SK-N-SH (cell line): ENCODE data around the gene TCEA3. TPM values are rescaled to one million over a fixed set of nuclear protein-coding genes. Genes with fewer than 3 reads are reported as not detected.
A peak's percentile ranks its signal among the peaks of the same experiment; 100 is the strongest.

ENCODE experiments used
- CTCF ChIA-PET: fragments of 300-600, 350-600 bp; formaldehyde crosslinking; extraction: SDS; loops from one replicate; lab custom pipeline; 2021; lab: Yijun Ruan, JAX
- POLR2A ChIA-PET: fragments of 350-600 bp; sonication (Branson Sonifier 250); formaldehyde crosslinking; extraction: SDS; loops from one replicate; lab custom pipeline; 2020; ENCODE audit warnings: antibody characterized with exemption, inconsistent platforms; lab: Yijun Ruan, JAX
- DNase-seq: peaks from one replicate; pipeline ENCODE4 v3.0.0; 2012
- H2AFZ ChIP-seq: fragments of 200-600 bp; sonication (generic); 2 replicates; pipeline ENCODE4 v1.8.1; 2016; ENCODE audit warnings: antibody characterized with exemption, mild to moderate bottlenecking, low read depth
- H3F3A ChIP-seq: fragments of 200-600 bp; sonication (generic); replicated peaks from 2 replicates; pipeline ENCODE3; 2016; ENCODE audit warnings: antibody characterized with exemption, mild to moderate bottlenecking; ENCODE audit not compliant: insufficient read depth
- H3K27ac ChIP-seq, 2 experiments: fragments of 200-500 bp in 1 of 2; fragments of 200-600 bp in 1 of 2; sonication (Bioruptor generic) in 1 of 2; sonication (generic), shearing (Covaris generic) in 1 of 2; 2 replicates each; pipeline versions ENCODE4 v1.5.1 to v1.6.1; 2014 to 2016; ENCODE audit warnings: low read depth in 2 of 2, inconsistent platforms in 1 of 2, low read length in 1 of 2, mild to moderate bottlenecking in 1 of 2, mixed read lengths in 1 of 2
- H3K27me3 ChIP-seq: fragments of 200-600 bp; sonication (generic), shearing (Covaris generic); 2 replicates; pipeline ENCODE4 v1.6.1; 2016; ENCODE audit warnings: mixed run types; ENCODE audit not compliant: insufficient read depth
- H3K36me3 ChIP-seq, 2 experiments: fragments of 200-500 bp in 1 of 2; fragments of 200-600 bp in 1 of 2; sonication (Bioruptor generic) in 1 of 2; sonication (generic) in 1 of 2; replicated peaks in 1 of 2; 2 replicates each; pipeline versions ENCODE3 to v1.5.1; 2014 to 2016; ENCODE audit warnings: low read length in 1 of 2, mild to moderate bottlenecking in 1 of 2; ENCODE audit not compliant: insufficient read depth in 2 of 2, control insufficient read depth in 1 of 2
- H3K4me1 ChIP-seq, 2 experiments: fragments of 200-500 bp in 1 of 2; fragments of 200-600 bp in 1 of 2; sonication (Bioruptor generic) in 1 of 2; sonication (generic), shearing (Covaris generic) in 1 of 2; 2 replicates each; pipeline versions ENCODE4 v1.5.1 to v1.6.1; 2014 to 2016; ENCODE audit warnings: low read depth in 1 of 2, low read length in 1 of 2, mixed run types in 1 of 2; ENCODE audit not compliant: insufficient read depth in 2 of 2, control insufficient read depth in 1 of 2
- H3K4me2 ChIP-seq: fragments of 200-600 bp; sonication (generic), shearing (Covaris generic); 2 replicates; pipeline ENCODE4 v1.6.1; 2017; ENCODE audit warnings: mixed run types
- H3K4me3 ChIP-seq, 2 experiments: fragments of 200-500 bp in 1 of 2; fragments of 200-600 bp in 1 of 2; sonication (Bioruptor generic) in 1 of 2; sonication (generic), shearing (Covaris generic) in 1 of 2; 2 replicates each; pipeline versions ENCODE4 v1.5.1 to v1.8.1; 2014 to 2016; ENCODE audit warnings: low read depth in 2 of 2, inconsistent platforms in 1 of 2, low read length in 1 of 2, mild to moderate bottlenecking in 1 of 2, mixed read lengths in 1 of 2, moderate library complexity in 1 of 2
- H3K79me2 ChIP-seq: fragments of 200-600 bp; sonication (generic); 2 replicates; pipeline ENCODE4 v1.8.1; 2017; ENCODE audit warnings: mild to moderate bottlenecking; ENCODE audit not compliant: insufficient read depth
- H3K9ac ChIP-seq: fragments of 200-600 bp; sonication (generic); 2 replicates; pipeline ENCODE4 v1.6.1; 2017; ENCODE audit warnings: mixed run types
- H3K9me2 ChIP-seq: fragments of 200-600 bp; sonication (generic); 2 replicates; pipeline ENCODE4 v1.6.1; 2017; ENCODE audit warnings: mixed run types
- H3K9me3 ChIP-seq: fragments of 200-600 bp; sonication (generic); 2 replicates; pipeline ENCODE4 v1.6.1; 2017; ENCODE audit warnings: mixed run types, mild to moderate bottlenecking, moderate library complexity
- H4K20me1 ChIP-seq: fragments of 200-600 bp; sonication (generic); 2 replicates; pipeline ENCODE4 v1.6.1; 2017; ENCODE audit warnings: mild to moderate bottlenecking, mixed run types; ENCODE audit not compliant: insufficient read depth
- CTCF ChIP-seq: fragments of 200-600 bp; sonication (generic); IDR thresholded peaks from 2 replicates; pipeline ENCODE4 v1.6.1; 2017; ENCODE audit warnings: antibody characterized with exemption, mild to moderate bottlenecking, moderate library complexity
- EP300 ChIP-seq, 2 experiments: IDR thresholded peaks; 2 replicates each; pipeline versions ENCODE4 v1.4.0 to v1.6.1; 2012; ENCODE audit warnings: borderline replicate concordance in 1 of 2, low read depth in 1 of 2, low read length in 1 of 2
- EZH2phosphoT487 ChIP-seq: fragments of 200-600 bp; sonication (generic); IDR thresholded peaks from 2 replicates; pipeline ENCODE4 v1.6.1; 2017; ENCODE audit warnings: low read depth, mixed run types, mild to moderate bottlenecking, antibody characterized with exemption, moderate library complexity, borderline replicate concordance
- FOSL2 ChIP-seq: IDR thresholded peaks from 2 replicates; pipeline ENCODE4 v1.4.0; 2012; ENCODE audit warnings: low read depth, mild to moderate bottlenecking, moderate library complexity, borderline replicate concordance
- FOXJ3 ChIP-seq: sonication (generic); formaldehyde crosslinking; IDR thresholded peaks from 2 replicates; pipeline ENCODE4 v1.5.1; 2020; ENCODE audit warnings: mild to moderate bottlenecking, missing genetic modification reagents
- FOXM1 ChIP-seq: IDR thresholded peaks from 2 replicates; pipeline ENCODE4 v1.4.0; 2012; ENCODE audit warnings: low read depth, mild to moderate bottlenecking
- GABPA ChIP-seq: IDR thresholded peaks from 2 replicates; pipeline ENCODE4 v1.4.0; 2012; ENCODE audit warnings: low read depth, mild to moderate bottlenecking
- JUND ChIP-seq: IDR thresholded peaks from 2 replicates; pipeline ENCODE4 v1.4.0; 2012
- REST ChIP-seq: IDR thresholded peaks from 2 replicates; pipeline ENCODE4 v1.6.1; 2012; ENCODE audit warnings: mild to moderate bottlenecking, low read depth, low read length, moderate library complexity
- RFX5 ChIP-seq: IDR thresholded peaks from 2 replicates; pipeline ENCODE4 v1.6.1; 2012; ENCODE audit warnings: mild to moderate bottlenecking, improper control_type of control experiment, low read length
- TAF1 ChIP-seq: IDR thresholded peaks from 2 replicates; pipeline ENCODE4 v1.6.1; 2012; ENCODE audit warnings: low read depth, mild to moderate bottlenecking, low read length, moderate library complexity, borderline replicate concordance
- TEAD4 ChIP-seq: IDR thresholded peaks from 2 replicates; pipeline ENCODE4 v1.4.0; 2012; ENCODE audit warnings: mild to moderate bottlenecking, borderline replicate concordance; ENCODE audit not compliant: insufficient read depth
- YY1 ChIP-seq: IDR thresholded peaks from 2 replicates; pipeline ENCODE4 v1.4.0; 2012; ENCODE audit warnings: low read depth, mild to moderate bottlenecking
- WGBS: methylation state at CpG from one replicate; pipeline ENCODE4 v1.1.6; 2017; ENCODE audit warnings: low lambda C conversion rate; 5-methylcytosine and 5-hydroxymethylcytosine counted together
- polyA plus RNA-seq, 3 experiments: library from polyadenylated mRNA; depleted of rRNA; stranded (reverse); fragments of >200 nt; gene quantifications; 2 replicates each; pipeline ENCODE4 v1.2.3, GENCODE V29; 2012
- TF ChIP-seq, protein P1 (sequence below): fragments of 150-350 bp; IDR thresholded peaks from 2 replicates; pipeline ENCODE4 v1.6.1; 2016; ENCODE audit warnings: mild to moderate bottlenecking, low read depth, low read length

Gene TCEA3
- polyA plus RNA-seq, 1 of the 3 experiments (the other 2 are of a cell fraction): 1.1 TPM

DNA sequence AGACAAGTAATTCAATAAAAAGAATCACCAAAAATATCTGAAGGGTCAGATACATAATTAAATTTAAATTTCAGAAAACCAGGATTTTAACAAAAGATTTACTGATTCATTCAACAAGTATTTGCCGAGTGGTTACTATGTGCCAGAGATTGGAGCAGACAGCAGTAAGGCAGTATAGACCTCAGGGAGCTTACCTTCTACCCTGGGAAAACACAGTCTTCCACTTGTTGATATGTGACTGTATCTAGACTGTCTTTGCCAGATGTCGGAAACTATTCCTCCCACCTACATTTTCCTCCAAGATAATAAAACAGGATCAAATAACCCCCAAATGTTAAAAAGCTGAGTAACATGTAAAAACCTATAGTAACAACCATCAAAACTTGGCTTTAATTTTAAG is 86.7 kb downstream of the TCEA3 start:
- 0 out of 4 replicates have a peak overlapping the region, but pooled peaks of 1 of the 2 experiments have one; percentile 4 for H3K27ac ChIP-seq
- H3K79me2 ChIP-seq: peaks cover 100% of the 10 kb centered on the region
- H4K20me1 ChIP-seq: peaks cover 85% of the 10 kb centered on the region
- no peak overlapping the region for H3K9ac ChIP-seq
- H3K36me3 ChIP-seq: peaks cover 49 to 74% of the 10 kb centered on the region in 2 experiments
- peaks cover 38% of the 10 kb centered on the region for H3F3A ChIP-seq
- ChIA-PET POLR2A (no interaction called here), CTCF (interaction anchor here (0.6 kb wide), 1 partner anchor 66 kb away, joined by 3 read pairs; no protein-coding TSS in a partner anchor)
- no peaks in the 10 kb centered on the region for H3K9me3 ChIP-seq
- H3K4me2 ChIP-seq: no peak overlapping the region
- no peak for TF ChIP-seq FOXM1
- TF ChIP-seq, protein P1, sequence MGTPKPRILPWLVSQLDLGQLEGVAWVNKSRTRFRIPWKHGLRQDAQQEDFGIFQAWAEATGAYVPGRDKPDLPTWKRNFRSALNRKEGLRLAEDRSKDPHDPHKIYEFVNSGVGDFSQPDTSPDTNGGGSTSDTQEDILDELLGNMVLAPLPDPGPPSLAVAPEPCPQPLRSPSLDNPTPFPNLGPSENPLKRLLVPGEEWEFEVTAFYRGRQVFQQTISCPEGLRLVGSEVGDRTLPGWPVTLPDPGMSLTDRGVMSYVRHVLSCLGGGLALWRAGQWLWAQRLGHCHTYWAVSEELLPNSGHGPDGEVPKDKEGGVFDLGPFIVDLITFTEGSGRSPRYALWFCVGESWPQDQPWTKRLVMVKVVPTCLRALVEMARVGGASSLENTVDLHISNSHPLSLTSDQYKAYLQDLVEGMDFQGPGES: no peak
- no peak for TF ChIP-seq REST
- TF ChIP-seq FOXJ3 (CRISPR knock-in tag): no peak
- TF ChIP-seq FOSL2: no peak
- no peak for TF ChIP-seq EZH2phosphoT487
- TF ChIP-seq CTCF: no peak
- H2AFZ ChIP-seq: no peak overlapping the region
- WGBS: 100% methylated on average over 2 of the region's 2 CpGs
- H3K4me3 ChIP-seq: no peak overlapping the region
- no peaks in the 10 kb centered on the region for H3K27me3 ChIP-seq
- H3K4me1 ChIP-seq: peaks cover 5 to 18% of the 10 kb centered on the region in 2 experiments; a peak in 3 of 4 replicates
- DNase-seq: no peak
- H3K9me2 ChIP-seq: no peaks in the 10 kb centered on the region

DNA sequence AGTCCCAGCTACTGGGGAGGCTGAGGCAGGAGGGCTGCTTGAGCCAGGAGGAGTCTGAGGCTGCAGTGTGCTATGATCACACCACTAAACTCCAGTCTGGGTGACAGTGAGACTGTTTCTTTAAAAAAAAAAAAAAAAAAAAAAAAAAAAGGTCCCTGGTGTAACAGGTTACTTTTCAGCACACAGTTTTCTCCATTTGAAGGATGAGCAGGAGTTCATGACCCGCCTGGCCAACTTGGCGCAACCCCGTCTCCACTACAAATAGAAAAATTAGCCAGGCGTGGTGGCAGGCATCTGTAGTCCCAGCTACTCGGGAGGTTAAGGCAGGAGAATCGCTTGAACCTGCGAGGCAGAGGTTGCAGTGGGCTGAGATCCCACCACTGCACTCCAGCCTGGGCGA is 92.8 kb downstream of the TCEA3 start:
- Histone ChIP-seq H2AFZ (no peak overlapping the region), H3K4me2 (no peak overlapping the region), H3K4me3 (no peak overlapping the region), H4K20me1 (peaks cover 69% of the 10 kb centered on the region), H3K4me1 (no peaks in the 10 kb centered on the region), H3K9ac (no peak overlapping the region), H3K9me2 (no peaks in the 10 kb centered on the region), H3K79me2 (peaks cover 100% of the 10 kb centered on the region), H3K27me3 (no peaks in the 10 kb centered on the region), H3K9me3 (no peaks in the 10 kb centered on the region), H3K27ac (no peak overlapping the region), H3K36me3 (peaks cover 44 to 86% of the 10 kb centered on the region in 2 experiments), H3F3A (peaks cover 37% of the 10 kb centered on the region)
- CTCF ChIA-PET: interaction anchor here (0.6 to 3.5 kb wide), 2 partner anchors 9 to 147 kb away, joined by 3 to 13 read pairs; no protein-coding TSS in a partner anchor
- 99% methylated on average over 8 of the region's 8 CpGs for WGBS
- POLR2A ChIA-PET: interaction anchor here (1.0 kb wide), 1 partner anchor 13 kb away, joined by 3 read pairs; the partner anchor contains the start of gene HNRNPR
- DNase-seq: no peak
- TF ChIP-seq EP300 (IDR thresholded peaks at IDR 0.05; ENCODE audit: borderline replicate concordance in 1 of 2, low read depth in 1 of 2, low read length in 1 of 2) (no peak), RFX5 (no peak), GABPA (no peak), TEAD4 (no peak), JUND (no peak), YY1 (no peak), TAF1 (no peak), CTCF (no peak)
